Activated CD4-positive, alpha-beta T cell treated with anti-CD3 and anti-CD28 coated beads, Interleukin-2, Interleukin-4, amounts not matched to agents 100 ng/mL and 50 ng/mL, durations not matched to agents 16 hours and 8 hours (primary cell): ENCODE measurements around the gene CCN2.
"Not testable (repeated sequence)": the region's sequence is repeated elsewhere in the genome, so short reads cannot be mapped to it uniquely, and the experiment has no call there.

Experiments used
- DNase-seq: peaks from one replicate; pipeline ENCODE4 v3.0.0-alpha.2; 2020; ENCODE audit warnings: low spot score

Gene CCN2

DNA sequence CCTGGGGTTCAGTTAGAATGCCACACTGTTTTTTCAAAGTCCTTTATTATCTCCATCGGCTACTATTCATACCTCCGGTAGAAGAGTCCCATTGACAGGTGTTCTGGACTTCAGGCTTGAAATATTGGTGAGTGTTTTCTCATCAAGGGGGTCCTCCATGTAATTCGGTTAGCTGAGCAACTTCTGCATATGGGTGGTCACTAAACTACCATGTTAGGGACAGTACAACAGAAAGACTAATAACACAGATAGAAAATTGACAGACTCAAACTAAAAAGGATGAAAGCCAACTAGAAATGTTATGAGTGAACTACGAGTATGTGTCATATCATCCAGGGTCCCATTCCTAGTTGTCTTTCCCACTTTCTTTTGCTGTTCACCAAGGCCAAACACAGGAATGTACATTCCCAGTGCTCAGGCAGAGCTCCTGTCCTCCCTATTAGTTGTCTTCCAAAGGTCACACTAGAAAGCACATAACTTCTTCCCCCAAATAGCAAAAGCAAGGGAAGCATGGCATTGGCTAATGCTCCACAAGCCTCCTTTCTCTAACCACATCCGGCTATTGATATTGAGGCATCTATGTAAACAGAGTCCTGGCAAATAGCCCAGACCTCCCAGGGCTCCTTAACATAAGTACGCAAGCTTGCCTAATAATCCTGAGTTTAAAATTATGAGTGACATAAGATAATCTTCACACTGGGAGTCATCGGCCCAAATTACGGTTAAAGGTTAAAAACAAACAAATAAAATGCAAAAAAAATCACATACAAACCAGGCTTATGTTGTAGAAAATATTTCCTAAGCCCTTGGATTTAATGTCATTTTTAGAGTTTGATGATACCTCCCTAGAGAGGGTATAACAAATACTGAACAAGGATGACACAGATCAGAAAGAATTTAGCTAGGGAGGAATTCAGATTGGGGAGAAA lies 13.2 kb downstream of the CCN2 start:
- no peak for DNase-seq

- no peak for DNase-seq
Measured at GRCh38 chr6:131937226-131937625, 13.9 kb downstream of the CCN2 start.

- no peak for DNase-seq
Measured at GRCh38 chr6:131936156-131936555, 15.0 kb downstream of the CCN2 start.

DNA sequence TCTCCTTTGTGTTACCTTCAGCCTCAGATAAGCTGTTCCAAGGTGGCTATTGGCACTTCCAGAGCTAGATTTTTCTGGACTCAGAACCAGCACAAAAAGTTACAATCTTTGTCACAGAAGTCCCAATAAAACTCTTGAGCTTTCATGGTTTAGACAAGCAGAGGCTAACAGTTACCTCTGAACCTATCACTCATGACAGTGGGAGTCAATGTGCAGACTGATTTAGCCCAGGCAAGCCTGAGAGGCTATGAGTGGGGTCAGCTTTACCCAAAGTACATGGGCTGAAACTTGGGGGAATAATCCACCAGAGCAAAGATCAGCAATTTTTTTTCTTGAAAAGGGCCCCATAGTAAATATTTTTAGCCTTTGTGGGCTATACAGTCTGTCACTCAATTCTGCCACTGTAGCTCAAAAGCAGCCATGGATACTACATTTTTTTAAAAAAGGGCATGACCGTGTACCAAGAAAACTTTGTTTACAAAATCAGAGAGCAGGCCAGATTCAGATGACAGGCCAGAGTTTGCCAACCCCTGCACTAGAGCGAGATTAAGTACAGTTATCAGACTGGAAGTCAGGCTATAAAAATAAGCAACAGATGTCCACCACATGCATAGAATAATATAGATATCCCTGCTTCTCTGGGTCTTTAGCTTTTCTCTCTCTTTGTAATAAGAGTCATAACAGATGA lies 20.0 kb downstream of the CCN2 start:
- no peak for DNase-seq

DNA sequence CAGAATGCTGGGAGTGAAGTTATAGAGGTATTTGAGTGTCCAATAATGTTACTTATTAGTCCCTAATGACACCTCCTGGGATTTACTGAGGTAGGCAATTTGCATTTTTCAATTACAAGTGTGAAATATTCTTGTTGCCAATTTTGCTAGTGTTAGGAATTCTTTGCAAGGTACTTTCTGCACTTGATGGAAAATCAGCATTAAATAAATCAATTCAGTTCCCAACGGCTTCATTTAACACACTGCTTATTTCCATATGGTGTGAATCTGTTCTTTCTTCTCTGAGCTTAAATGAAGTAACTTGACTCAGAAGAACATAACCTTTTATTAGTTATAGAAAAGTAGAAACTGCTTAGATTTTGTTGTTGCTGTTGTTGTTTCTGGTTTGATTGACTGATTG lies 21.2 kb downstream of the CCN2 start:
- DNase-seq: no peak

DNA sequence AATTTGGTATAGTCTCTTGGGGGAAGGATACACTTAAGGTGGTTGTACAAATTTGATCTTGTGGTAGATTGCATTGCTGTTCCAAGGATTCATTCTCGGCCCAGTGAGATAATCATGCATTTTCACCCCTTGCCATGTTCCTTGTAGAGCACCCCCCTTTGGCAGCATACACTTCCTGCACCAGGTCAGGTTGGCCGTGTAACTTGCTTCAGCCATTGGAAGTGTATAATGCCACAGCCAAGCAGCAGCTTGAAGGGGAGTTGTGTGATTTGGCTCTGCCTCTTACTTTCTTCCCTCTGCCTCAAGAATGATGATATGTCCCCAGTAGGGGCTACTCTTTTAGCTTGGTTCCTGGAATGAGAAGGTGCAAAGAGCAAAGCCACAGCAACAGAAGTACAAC lies 21.9 kb downstream of the CCN2 start:
- no peak for DNase-seq

DNA sequence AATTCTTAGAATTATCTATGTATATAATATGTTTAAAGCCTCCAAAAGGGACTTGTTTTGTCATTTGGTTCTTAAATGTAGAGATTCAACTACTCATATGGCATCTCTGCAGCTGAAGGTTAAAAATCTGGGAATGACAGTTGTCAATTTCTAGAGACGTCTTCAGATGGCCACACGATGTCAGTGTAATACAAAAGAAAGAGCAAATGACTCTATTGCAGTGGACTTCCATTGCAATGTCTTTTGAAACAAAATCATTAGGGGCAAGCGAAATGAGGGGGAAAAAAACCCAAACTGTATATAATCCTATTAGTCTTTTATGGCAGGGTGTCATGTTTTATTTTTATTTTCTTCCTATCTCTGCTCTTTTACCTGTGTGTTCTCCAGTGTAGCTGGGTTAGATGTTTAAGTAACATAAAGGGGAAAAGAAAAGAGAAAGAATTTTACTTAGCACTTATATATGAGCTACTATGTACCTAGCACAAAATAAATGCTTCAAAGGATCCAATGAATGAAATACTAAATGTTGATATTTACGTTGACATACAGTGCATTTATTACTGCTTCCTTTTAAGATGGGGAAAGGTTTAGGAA lies 26.2 kb downstream of the CCN2 start:
- DNase-seq: no peak

DNA sequence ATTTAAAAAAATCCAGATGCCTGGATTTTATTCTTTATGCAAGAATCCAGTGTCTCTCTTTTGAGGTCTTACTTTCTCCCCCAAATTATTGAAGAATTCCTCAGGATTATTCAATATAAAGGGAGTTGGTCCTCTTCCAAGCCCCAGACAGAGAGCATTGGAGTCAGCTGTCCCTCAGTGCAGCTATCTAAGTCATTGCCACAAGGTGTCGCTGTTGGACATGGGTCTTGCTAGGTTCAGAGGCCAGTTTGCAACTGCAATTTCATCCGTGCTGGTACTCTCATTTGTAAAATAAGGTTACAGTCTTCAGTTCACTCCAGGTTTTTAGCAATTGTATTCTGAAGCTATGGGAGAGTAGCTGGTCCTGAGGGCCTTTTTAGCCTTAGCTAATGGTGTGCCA lies 27.8 kb downstream of the CCN2 start:
- peak; percentile 64 for DNase-seq

DNA sequence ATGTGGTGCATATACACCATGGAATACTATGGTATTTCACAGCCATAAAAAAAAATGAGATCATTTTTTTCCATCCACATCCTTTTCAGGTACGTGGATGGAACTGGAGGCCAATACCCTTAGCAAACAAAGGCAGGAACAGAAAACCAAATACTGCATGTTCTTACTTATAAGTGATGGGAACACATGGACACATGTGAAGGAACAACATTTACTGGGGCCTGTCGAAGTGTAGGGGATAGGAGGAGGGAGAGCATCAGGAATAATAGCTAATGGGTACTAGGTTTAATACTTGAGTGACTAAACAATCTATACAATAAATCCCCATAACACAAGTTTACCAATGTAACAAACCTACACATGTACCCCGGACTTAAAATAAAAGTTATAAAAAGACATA lies 30.5 kb downstream of the CCN2 start:
- no peak for DNase-seq

GRCh38 chr6:131918650-131919355 lies 32.4 kb downstream of the CCN2 start:
- DNase-seq: no peak

DNA sequence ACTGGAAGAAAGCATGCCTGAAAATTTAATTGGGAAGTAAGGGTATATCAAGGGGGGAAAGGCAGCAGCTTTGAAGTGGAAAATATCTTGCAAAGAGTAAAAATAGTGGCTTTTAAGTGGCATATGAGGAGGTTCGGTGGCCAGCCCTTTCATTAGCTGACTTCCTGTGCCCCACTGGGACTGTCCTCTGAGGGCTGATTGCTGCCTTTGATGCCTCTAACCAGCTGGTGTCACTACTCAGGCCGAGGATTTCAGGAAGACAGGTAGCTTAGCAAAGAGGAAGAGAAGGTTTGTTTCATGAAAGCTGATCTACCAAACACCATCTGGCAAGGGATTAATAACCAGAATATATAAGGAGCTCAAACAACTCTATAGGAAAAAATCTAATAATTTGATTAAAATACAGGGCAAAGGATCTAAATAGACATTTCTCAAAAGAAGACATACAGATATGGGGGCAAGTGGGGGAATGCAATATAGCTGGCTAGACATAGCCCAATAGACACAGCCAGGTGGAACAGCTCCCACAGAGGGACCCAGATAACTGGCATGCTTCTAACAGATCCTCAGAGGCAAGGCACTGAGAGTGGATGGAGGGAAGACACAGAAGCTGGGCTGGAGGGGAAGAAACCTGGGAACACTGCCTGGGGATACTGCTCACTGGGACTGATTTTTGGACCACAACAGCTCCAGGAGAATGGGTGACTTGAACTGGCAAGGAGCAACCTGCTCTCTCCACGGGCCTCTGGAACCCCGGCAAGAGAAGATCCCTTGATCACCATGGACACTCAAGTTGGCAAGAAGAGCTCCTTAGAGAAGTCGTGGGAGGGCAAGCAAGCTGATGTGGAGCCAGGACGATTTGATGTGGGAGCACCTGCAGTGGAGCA lies 33.2 kb downstream of the CCN2 start:
- no peak for DNase-seq

DNA sequence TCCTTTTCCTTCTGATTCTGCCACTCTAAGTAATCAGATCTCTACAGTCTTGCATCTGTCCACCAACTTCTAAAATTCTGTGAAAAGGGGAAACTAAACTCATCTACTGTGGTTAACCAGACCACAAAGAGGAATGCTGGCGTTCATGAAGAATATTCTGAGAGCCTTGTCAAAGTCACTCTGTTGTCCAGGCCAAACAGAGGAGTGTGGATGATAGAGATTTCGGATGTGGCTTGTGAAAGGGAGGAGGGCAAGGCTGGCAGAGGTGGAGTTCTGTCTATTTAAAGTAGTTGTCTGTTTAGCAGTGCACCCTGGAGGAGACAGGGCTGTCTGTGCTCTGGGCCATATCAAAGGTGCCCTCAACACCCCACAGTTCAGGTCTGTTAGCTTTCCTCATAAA lies 33.9 kb downstream of the CCN2 start:
- peak; percentile 9 for DNase-seq

DNA sequence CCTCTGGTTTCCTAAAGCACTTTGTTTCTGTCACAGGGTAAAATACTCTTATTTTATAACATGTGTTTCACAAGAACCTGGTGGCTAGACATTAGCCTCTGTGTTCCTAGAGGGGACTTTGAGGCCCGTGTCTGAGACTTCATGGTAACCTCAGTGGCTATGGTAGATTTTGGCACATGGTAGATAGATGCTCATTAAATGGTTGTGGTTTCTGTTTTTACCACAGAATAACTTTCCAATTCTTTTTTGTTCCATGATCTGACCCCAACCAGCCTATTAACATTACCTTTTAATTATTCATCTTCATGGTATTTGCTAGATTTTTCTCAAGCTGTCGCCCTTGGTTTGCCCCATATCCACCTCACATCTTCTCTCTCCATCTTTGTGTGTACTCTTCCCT lies 34.3 kb downstream of the CCN2 start:
- DNase-seq: no peak

DNA sequence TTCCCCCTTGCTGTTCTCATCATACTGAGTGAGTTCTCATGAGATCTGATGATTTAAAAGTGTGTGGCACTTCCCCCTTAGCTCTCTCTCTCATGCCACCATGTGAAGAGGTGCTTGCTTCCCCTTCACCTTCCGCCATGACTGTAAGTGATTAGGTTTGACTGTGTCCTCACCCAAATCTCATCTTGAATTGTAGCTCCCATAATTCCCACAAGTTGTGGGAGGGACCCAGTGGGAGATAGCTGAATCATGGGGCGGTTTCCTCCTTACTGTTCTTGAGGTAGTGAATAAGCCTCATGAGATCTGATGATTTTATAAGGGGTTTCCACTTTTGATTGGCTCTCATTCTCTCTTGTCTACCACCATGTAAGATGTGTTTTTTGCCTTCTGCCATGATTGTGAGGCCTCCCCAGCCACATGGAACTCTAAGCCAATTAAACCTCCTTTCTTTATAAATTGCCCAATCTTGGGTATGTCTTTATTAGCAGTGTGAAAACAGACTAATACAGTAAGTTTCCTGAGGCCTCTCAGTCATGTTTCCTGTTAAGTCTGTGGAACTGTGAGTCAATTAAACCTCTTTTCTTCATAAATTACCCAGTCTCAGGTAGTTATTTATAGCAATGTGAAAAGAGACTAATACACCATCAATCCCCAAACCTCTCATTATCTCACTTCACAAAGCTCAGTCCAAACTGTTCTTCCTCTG lies 34.9 kb downstream of the CCN2 start:
- DNase-seq: not testable (repeated sequence)

GRCh38 chr6:131914967-131915751 lies 36.0 kb downstream of the CCN2 start:
- DNase-seq: peak; percentile 65

DNA sequence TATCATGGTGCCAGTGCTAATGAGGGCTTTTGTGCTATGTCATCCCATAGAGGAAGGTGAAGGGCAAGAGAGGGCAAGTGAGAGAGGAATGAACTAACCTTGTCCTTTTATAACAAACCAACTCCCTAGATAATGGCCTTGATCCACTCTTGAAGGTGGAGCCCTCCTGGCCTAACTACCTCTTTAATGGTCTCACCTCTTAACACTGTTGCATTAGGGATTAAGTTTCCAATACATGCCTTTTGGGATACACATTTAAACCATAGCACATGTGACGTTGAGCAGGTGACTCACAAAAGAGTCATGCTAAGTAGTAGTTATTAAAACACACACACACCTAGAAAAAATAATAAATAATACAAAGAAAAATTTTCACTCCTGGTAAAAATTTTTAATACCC lies 36.9 kb downstream of the CCN2 start:
- DNase-seq: no peak

- no peak for DNase-seq
Measured at GRCh38 chr6:131911951-131912350, 39.2 kb downstream of the CCN2 start.

- DNase-seq: no peak
Measured at GRCh38 chr6:131910956-131911355, 40.2 kb downstream of the CCN2 start.

DNA sequence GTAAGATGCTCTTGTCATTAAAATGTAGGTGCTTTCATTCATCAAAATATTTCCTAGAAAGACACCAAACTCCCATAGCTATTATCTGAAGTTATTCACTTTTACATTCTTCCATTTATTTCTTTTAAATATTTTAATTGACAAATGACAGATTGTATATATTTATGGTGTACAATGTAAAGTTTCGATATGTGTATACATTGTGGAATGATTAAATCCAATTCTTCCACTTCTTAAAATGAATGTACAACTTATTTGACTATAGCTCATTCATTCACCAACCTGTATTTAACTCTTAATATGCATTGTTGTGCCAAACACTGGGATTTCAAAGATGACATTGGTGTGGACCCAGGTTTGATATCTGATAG lies 41.0 kb downstream of the CCN2 start:
- no peak for DNase-seq
